Measurements from ENCODE around the gene INTS6L.

INTS6L gene

GRCh38 chrX:135520022-135520552, 373 bp upstream of the INTS6L start:
- Histone ChIP-seq H3K36me3 (no peaks in the 10 kb centered on the region), H3K9me3 (replicated peaks in 1 of 11) (no peaks in the 10 kb centered on the region), H3K27ac (peak overlapping the region in 9 of 11 experiments; percentile 22 to 89 (median 59); a peak in 16 of 22 replicates), H3K4me2 (peak overlapping the region; percentile 53 to 83 (median 70)), H4K20me1 (no peaks in the 10 kb centered on the region), H3K9ac (peak overlapping the region in 10 of 11 experiments; percentile 56 to 92 (median 90); a peak in 20 of 22 replicates), H3K4me3 (peak overlapping the region; percentile 66 to 80 (median 72)), H3K4me1 (peaks cover 5 to 35% (median 9%) of the 10 kb centered on the region in 10 experiments; a peak in 18 of 20 replicates), H3K27me3 (peaks cover 65 to 92% (median 76%) of the 10 kb centered on the region in 11 experiments)
- no peak for TF ChIP-seq Cebpa-rat (IDR thresholded peaks at IDR 0.05)

GRCh38 chrX:135521405-135522131, 1.1 kb downstream of the INTS6L start:
- H3K36me3 ChIP-seq: no peaks in the 10 kb centered on the region; a peak in 1 of 22 replicates
- H3K4me2 ChIP-seq: peak overlapping the region; percentile 61 to 89 (median 74)
- H4K20me1 ChIP-seq: peaks cover 0 to 11% (median 0%) of the 10 kb centered on the region in 11 experiments; a peak in 3 of 22 replicates
- TF ChIP-seq Cebpa-rat (IDR thresholded peaks at IDR 0.05): no peak
- peaks cover 64 to 92% (median 77%) of the 10 kb centered on the region in 11 experiments for H3K27me3 ChIP-seq
- H3K4me1 ChIP-seq: peaks cover 5 to 26% (median 9%) of the 10 kb centered on the region in 10 experiments; a peak in 18 of 20 replicates
- H3K9me3 ChIP-seq (replicated peaks in 1 of 11): no peaks in the 10 kb centered on the region
- peak overlapping the region; percentile 80 to 96 (median 91) for H3K27ac ChIP-seq
- peak overlapping the region; percentile 87 to 93 (median 90) for H3K9ac ChIP-seq
- H3K4me3 ChIP-seq: peak overlapping the region; percentile 66 to 80 (median 72)

GRCh38 chrX:135522132-135522530, 1.7 kb downstream of the INTS6L start:
- H3K9me3 ChIP-seq (replicated peaks in 1 of 11): no peaks in the 10 kb centered on the region
- peaks cover 5 to 26% (median 9%) of the 10 kb centered on the region in 10 experiments; a peak in 18 of 20 replicates for H3K4me1 ChIP-seq
- peak overlapping the region; percentile 49 to 96 (median 91); a peak in 21 of 22 replicates for H3K27ac ChIP-seq
- peak overlapping the region; percentile 60 to 89 (median 74) for H3K4me2 ChIP-seq
- no peak for TF ChIP-seq Cebpa-rat (IDR thresholded peaks at IDR 0.05)
- peak overlapping the region; percentile 75 to 92 (median 89) for H3K9ac ChIP-seq
- H3K27me3 ChIP-seq: peaks cover 66 to 92% (median 78%) of the 10 kb centered on the region in 11 experiments
- H3K36me3 ChIP-seq: peaks cover 0 to 2% (median 0%) of the 10 kb centered on the region in 11 experiments; a peak in 1 of 22 replicates
- H3K4me3 ChIP-seq: peak overlapping the region; percentile 54 to 80 (median 72)
- peaks cover 0 to 11% (median 0%) of the 10 kb centered on the region in 11 experiments; a peak in 3 of 22 replicates for H4K20me1 ChIP-seq

- H3K27ac ChIP-seq: peak overlapping the region in 10 of 11 experiments; percentile 49 to 96 (median 90); a peak in 14 of 22 replicates
- H3K9ac ChIP-seq: peak overlapping the region in 10 of 11 experiments; percentile 75 to 92 (median 90); a peak in 16 of 22 replicates
- TF ChIP-seq Cebpa-rat (IDR thresholded peaks at IDR 0.05): no peak
- H3K27me3 ChIP-seq: peaks cover 66 to 92% (median 78%) of the 10 kb centered on the region in 11 experiments
- H4K20me1 ChIP-seq: peaks cover 0 to 14% (median 0%) of the 10 kb centered on the region in 11 experiments; a peak in 5 of 22 replicates
- peaks cover 0 to 5% (median 0%) of the 10 kb centered on the region in 11 experiments; a peak in 1 of 22 replicates for H3K36me3 ChIP-seq
- H3K4me1 ChIP-seq: peaks cover 5 to 26% (median 9%) of the 10 kb centered on the region in 10 experiments; a peak in 18 of 20 replicates
- peak overlapping the region; percentile 60 to 89 (median 74) for H3K4me2 ChIP-seq
- H3K4me3 ChIP-seq: peak overlapping the region; percentile 54 to 80 (median 72); a peak in 17 of 20 replicates
- H3K9me3 ChIP-seq (replicated peaks in 1 of 11): no peaks in the 10 kb centered on the region
Measured at GRCh38 chrX:135522878-135523693, 2.6 kb downstream of the INTS6L start.

GRCh38 chrX:135528254-135528653, 7.8 kb downstream of the INTS6L start:
- TF ChIP-seq Cebpa-rat (IDR thresholded peaks at IDR 0.05): no peak
- Histone ChIP-seq H3K36me3 (peaks cover 0 to 5% (median 0%) of the 10 kb centered on the region in 11 experiments; a peak in 1 of 22 replicates), H3K9ac (no peak overlapping the region), H3K27me3 (peaks cover 94 to 100% (median 98%) of the 10 kb centered on the region in 11 experiments), H3K4me1 (peaks cover 0 to 48% (median 2%) of the 10 kb centered on the region in 10 experiments; a peak in 12 of 20 replicates), H3K9me3 (replicated peaks in 1 of 11) (no peaks in the 10 kb centered on the region), H3K4me2 (no peak overlapping the region), H4K20me1 (peaks cover 0 to 39% (median 5%) of the 10 kb centered on the region in 11 experiments; a peak in 6 of 22 replicates), H3K27ac (no peak overlapping the region), H3K4me3 (no peak overlapping the region)

- Histone ChIP-seq H3K36me3 (peaks cover 0 to 5% (median 0%) of the 10 kb centered on the region in 11 experiments; a peak in 1 of 22 replicates), H3K4me1 (peaks cover 0 to 43% (median 0%) of the 10 kb centered on the region in 10 experiments; a peak in 8 of 20 replicates), H3K27ac (no peak overlapping the region), H3K27me3 (peaks cover 95 to 100% (median 98%) of the 10 kb centered on the region in 11 experiments), H4K20me1 (peaks cover 0 to 39% (median 5%) of the 10 kb centered on the region in 11 experiments; a peak in 6 of 22 replicates), H3K9me3 (replicated peaks in 1 of 11) (no peaks in the 10 kb centered on the region), H3K4me2 (no peak overlapping the region), H3K9ac (no peak overlapping the region), H3K4me3 (no peak overlapping the region)
- TF ChIP-seq Cebpa-rat (IDR thresholded peaks at IDR 0.05): no peak
Measured at GRCh38 chrX:135528756-135529155, 8.3 kb downstream of the INTS6L start.

GRCh38 chrX:135530097-135530496, 9.6 kb downstream of the INTS6L start:
- no peaks in the 10 kb centered on the region for H3K9me3 ChIP-seq (replicated peaks in 1 of 11)

GRCh38 chrX:135531813-135532212, 11.4 kb downstream of the INTS6L start:
- no peak for TF ChIP-seq Cebpa-rat (IDR thresholded peaks at IDR 0.05)
- Histone ChIP-seq H4K20me1 (peaks cover 0 to 37% (median 0%) of the 10 kb centered on the region in 11 experiments; a peak in 6 of 22 replicates), H3K9ac (no peak overlapping the region), H3K27ac (no peak overlapping the region), H3K4me2 (peak overlapping the region in 3 of 11 experiments; percentile 29 to 54 (median 36); a peak in 5 of 22 replicates), H3K4me3 (no peak overlapping the region), H3K36me3 (0 out of 22 replicates have a peak, but pooled peaks cover 0 to 5% (median 0%) of the 10 kb centered on the region in 11 experiments), H3K4me1 (peaks cover 4 to 45% (median 11%) of the 10 kb centered on the region in 10 experiments; a peak in 18 of 20 replicates), H3K9me3 (replicated peaks in 1 of 11) (no peaks in the 10 kb centered on the region), H3K27me3 (peaks cover 96 to 100% (median 99%) of the 10 kb centered on the region in 11 experiments)

More at GRCh38 chrX:135530097-135530496, 9.6 kb downstream of the INTS6L start:
- Histone ChIP-seq H3K4me2 (0 out of 22 replicates have a peak overlapping the region, but pooled peaks of 1 of the 11 experiments have one; percentile 19), H3K27ac (no peak overlapping the region), H3K4me3 (no peak overlapping the region), H3K36me3 (peaks cover 0 to 5% (median 0%) of the 10 kb centered on the region in 11 experiments; a peak in 1 of 22 replicates), H3K4me1 (peaks cover 0 to 30% (median 0%) of the 10 kb centered on the region in 10 experiments; a peak in 8 of 20 replicates), H3K9ac (no peak overlapping the region), H4K20me1 (peaks cover 0 to 39% (median 5%) of the 10 kb centered on the region in 11 experiments; a peak in 6 of 22 replicates), H3K27me3 (peaks cover 96 to 100% (median 98%) of the 10 kb centered on the region in 11 experiments)
- no peak for TF ChIP-seq Cebpa-rat (IDR thresholded peaks at IDR 0.05)

Data from BLaER1 treated with 17β-estradiol and CSF1 and Interleukin-3, amounts not matched to agents 10 nM and 100 nM (cell line).